Stimulated activated CD4-positive, alpha-beta T cell treated with anti-CD3 and anti-CD28 coated beads, Interleukin-15, amount 100 ng/mL, for 24 hours (primary cell): ENCODE measurements around the gene SMIM41.

Experiments
- DNase-seq: peaks from one replicate; pipeline ENCODE4 v3.0.0-alpha.2; 2020

Gene SMIM41

GRCh38 chr12:52066346-52067080 is 13.0 kb upstream of the SMIM41 start:
- no peak for DNase-seq

DNA sequence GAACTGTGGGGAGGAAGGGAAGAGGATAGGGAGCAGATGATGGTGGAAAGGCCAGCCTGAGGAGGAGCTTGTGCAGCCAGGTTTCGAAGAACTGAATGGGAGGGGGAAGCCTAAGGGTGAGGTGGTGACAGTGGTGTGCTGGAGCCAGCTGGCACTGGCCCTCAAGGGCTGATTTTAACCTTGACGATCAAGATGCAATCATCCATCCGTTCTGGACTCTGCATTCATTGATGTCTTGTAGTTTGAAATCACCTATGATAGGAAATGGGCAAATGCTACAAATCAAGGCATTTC is 12.5 kb upstream of the SMIM41 start:
- DNase-seq, result no peak

DNA sequence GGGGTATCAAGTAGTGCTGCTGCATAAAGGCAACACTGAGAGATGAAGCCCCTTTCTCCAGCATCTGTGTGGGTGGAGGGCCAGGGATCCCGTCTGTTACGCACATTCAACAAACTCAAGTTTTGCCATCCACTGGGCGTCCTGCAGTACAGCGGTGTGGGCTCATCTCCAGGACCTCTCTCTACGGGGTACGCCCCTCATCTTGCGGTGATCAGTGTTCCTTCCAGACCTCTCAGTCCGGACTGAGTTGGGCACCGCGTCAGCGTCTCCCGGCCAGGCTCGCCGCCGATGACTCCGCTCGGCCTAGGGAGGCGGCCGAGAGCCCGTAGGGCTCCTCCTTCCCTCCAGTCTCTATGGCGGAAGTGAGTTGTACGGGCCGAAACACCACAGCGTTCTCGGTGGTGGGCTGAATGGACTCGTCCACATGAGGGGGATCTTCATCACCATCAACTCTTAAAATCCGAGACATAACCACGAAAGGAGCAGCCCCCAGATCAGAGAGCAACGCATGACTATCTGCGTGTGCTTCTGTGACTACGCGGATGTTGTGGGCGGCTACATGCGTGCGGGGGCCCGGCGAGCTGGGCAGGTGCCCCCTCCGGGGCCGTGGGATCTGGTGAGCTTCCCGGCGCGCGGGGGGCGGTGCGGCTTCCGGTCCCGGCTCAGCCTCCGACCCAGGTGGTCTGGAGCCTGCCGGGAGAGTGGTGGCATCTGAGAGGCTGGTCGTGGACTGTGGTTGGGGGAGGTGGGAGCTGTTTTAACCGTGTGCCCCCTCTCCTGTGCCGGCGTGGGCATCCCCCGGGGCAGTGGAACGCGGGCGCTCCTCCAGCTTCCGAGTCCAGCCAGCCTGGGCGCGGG is 9.9 kb upstream of the SMIM41 start, which contains the start of gene ATG101:
ATG101 (plus strand) TSS at position 652 of the 858 bp plus-strand sequence. CDS start 3,673 bp downstream, outside the sequence.
- DNase-seq, result peak; percentile 91

GRCh38 chr12:52070185-52070925 is 9.1 kb upstream of the SMIM41 start:
- no peak for DNase-seq

- DNase-seq, result no peak
These were observed 5.7 kb upstream of the SMIM41 start for GRCh38 chr12:52073531-52074381.

DNA sequence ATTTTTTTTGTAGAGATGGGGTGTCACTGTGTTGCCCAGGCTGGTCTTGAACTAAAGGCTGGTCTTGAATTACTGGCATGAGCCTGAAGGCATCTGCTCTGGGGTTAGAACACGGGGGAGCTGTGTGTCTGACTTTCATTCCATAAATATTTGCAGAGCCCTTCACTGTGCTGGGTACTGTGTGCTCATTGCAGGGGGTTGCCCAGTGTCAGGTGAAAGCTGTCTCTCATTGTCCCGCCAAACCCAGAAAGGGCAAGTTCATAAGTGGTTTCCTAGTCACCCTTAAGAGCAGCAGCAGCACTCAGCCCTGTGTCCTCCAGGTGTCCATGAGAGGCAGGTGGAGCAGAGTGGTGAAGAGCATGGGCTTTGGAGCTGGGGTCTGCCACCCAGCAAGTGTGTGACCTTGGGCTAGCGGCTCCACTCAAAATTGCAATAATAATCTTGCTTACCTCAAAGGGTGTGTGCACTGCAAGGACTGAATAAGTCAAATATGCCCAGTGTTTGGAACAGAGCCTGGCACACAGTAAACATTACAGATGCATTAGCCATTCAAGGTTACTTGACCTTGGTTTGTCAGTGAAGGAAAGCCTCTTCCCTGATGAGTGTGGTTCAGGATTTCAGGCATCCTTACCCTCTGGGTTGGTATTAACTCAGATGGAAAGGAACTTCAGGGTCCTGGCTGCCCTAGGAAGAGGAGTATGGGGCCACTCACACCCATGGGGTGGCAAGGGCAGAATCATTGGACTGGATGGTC is 4.4 kb upstream of the SMIM41 start:
- DNase-seq, result no peak

DNA sequence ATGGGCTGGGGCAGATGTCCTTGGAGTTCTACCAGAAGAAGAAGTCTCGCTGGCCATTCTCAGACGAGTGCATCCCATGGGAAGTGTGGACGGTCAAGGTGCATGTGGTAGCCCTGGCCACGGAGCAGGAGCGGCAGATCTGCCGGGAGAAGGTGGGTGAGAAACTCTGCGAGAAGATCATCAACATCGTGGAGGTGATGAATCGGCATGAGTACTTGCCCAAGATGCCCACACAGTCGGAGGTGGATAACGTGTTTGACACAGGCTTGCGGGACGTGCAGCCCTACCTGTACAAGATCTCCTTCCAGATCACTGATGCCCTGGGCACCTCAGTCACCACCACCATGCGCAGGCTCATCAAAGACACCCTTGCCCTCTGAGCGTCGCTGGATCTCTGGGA is 2.7 kb upstream of the SMIM41 start:
- DNase-seq, result no peak

DNA sequence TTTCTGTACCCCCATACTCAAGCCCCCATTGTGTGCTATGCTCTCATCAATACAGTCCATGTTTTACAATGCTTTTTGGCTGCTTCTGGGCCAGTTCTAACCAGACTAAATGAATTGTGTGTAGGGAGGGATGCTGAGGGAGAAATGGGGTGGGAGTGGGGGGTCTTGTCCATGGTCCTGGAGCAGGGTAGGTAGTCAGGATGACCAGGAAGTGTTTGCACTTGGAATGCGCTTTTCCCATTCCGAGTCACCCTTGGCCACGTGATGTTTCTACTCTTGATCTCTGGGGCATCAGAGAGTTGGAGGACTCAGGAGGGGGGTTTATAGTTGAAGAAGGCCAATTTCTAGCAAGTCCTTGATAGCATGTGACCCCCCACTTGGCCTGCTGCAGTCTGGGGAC is 1.2 kb upstream of the SMIM41 start:
- no peak for DNase-seq

DNA sequence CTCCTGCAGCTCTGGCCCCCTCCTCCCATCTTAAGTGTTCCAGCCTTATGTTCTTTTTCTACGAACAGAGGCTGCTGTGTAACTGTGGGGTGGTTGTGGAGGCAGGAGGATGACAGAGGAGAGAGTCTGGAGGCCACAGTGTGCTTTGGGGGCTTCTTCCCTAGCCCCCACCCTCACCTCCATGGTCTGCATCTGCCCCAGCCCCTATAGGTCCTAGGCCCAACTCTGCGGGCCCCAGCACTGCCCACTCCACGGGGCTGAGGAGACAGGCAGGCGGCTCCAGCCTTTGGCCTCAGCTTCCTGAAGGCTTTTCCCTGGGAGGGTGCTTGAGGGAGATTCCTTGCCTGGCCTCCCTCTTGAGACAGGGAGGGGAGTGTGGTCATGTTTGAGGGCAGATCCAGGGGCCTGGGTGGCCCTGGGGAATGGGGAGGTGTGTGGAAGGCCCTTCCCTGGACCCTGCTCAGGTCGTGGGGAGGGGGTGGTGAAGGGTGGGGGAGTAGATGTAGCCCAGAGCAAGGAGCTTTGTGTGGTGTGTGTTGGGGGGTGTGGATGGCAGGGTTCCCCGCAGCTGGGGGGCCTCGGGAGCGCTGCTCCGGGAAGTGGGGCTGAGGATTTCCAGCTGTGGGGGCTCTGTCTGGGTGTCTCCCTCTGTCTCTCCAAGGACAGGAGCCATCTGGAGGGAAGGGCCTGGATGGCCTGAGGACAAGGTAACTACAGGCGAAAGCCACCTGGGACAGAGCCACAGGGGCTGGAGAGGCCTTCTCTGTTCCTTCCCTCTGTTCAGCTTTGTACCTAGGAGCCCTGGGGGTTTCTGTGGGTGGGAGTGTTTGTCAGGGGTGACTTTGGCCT is 1.1 kb downstream of the SMIM41 start:
- DNase-seq, result no peak

DNA sequence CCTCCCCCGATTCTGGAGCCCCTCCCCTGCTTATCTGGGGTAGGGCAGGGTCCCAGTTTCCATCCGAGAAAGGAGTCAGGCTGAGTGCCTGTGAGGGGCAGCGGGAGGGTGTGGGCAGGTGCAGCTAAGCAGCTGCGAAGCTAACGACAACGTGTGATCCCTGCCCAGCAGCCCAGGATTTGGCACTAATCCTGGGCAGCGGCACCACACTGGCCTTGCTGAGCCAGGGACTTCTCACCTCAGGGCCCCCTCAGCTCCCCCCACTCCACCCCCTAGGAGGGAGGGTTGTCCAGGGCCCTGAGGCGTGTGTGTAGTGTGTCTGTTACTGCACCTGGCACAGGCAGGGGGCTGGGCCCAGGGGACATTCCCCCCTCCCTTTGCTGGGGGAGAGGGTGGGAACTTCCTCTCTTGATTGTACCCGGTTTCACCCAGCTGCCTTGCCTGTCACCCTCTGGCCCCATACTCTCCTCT is 1.8 kb downstream of the SMIM41 start:
- DNase-seq, result no peak

DNA sequence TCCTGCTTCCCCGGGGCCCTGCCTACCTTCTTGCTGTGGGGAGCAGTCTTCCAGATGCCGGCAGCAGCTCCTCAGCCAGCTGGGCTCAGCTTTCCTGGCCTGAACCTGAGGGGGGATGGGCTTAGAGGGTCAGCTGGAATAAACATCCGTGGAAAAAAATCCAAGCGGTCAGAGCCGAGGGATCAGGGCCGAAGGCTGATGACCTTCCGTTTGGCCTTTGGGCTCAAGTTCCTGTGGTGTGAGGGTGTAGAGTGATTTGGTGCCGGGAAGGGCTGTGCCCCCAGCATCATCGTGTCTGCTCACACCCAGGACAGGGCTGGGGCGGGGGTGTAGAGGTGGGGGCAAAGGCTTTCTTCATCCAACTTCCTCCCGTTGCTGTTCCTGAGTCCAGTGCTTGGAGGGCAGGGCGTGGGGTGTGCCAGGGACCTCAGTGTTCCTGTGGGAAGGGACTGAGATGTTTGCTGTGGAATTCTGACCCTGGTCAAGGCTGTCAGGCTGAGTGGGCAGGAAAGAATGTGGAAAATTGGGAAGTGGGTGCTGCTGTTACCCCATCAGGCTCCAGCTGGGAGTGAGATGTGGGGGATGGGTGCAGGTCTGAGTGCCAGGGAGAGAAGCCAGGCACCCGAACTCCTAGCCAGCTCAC is 2.6 kb downstream of the SMIM41 start:
- DNase-seq, result no peak

DNA sequence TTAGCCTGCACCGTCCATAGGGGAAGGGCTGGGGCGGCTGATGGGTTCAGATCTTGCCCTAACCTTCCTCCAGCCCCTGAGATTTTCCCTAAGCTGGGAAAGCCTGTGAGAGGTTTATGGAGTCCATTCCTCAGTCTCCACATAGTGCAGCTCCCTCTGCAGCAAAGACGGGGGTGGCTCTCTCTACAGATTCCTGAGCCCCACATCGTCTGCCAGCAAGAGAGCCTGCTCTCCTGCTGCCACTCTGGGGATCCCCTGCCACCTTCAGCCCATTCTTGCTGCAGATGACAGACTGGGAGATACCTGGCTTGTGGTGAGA is 3.1 kb downstream of the SMIM41 start:
- DNase-seq, result no peak

DNA sequence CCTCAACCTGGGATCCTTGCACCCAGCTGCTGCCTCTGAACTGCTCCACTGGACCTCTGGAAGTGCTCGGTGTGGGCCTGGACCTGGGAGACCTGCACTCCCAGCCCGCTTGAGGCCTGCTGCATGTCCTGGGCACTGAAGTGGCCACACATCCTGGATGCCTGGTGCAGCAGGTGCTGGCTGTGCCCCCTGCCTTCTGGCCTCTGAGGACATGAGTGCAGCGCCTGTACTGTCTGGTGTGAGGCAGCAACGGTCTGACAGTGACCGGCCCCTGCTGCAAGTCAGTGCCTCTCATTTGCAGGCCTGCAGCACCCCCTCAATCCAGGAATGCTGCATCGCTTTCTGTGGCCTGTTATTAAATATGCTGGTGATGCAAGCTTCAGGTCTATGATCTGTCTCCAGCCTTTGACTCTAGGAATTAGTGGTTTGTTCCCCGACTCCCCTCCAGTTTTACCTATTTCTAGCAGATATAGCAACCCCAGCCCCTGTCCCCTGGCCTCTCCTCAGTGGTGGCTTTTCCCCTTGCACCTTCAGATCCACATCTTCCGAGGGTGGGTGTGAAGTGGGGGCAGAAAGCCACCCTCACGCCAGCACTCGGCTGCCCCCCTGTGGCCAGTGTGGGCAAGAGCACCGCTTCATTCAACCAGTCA is 3.6 kb downstream of the SMIM41 start:
- peak; percentile 73 for DNase-seq

DNA sequence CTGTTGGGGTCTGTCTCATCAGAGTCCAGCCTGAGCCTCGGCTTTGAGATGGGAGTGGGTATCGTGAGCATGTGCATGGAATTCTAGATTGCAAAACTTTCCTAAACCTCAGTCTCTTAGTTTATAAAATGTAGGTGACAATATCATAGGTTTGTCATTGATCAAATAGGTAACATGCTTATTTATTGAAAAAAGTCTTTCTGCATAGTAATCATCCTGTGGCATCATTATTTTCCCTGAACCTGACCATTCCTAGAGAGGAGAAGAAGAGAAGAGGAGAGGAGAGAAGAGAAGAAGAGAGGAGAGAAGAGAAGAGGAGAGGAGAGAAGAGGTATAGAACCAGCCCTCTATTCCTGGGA is 4.1 kb downstream of the SMIM41 start:
- DNase-seq, result no peak

GRCh38 chr12:52084491-52085231 is 5.2 kb downstream of the SMIM41 start:
- no peak for DNase-seq

GRCh38 chr12:52085682-52086180 is 6.2 kb downstream of the SMIM41 start:
- DNase-seq, result no peak

GRCh38 chr12:52086366-52086765 is 6.9 kb downstream of the SMIM41 start:
- DNase-seq, result no peak

DNA sequence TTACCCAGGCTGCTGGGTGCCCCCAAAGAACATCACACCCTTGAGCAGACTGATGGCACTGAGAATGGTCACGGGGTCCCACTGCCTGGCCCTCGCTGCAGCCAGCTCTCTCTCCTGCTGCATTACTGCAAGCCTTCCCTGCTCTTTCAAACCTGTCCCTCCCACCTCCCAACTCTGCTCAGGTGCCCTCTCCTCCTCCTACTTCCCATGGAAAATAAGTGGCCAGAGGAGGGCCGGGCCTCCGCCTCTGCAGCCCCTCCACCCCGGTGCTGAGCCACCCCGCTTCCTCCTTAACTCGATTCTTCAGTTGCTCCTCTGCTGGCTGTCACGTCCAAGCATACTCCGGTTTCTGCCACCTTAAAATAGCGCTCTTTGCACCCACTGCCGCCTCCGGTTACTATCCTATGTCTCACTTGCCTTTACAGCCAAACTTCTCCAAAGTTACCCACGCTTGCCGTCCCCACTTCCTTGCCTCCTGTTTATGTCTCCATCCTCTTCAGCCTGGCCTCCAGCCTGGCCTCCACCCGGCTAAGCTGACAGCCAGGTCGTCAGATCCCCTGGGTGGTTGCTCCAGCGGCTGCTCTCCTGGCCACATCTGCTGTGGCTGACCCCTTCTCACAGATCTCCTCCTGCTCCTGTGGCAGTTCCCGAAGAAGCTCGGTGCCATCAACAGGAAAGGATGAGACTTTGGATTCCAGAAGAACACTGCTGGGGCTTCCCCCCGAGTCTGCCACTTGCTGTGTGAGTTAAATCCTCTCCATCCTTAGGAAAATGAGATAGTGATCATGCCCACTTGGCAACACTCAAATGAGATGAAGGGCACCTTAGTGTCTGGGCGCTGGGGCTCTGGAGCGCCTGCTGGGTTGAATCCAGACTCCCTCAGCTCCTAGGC is 7.7 kb downstream of the SMIM41 start:
- DNase-seq, result no peak
